GM23338 (cell line): ENCODE data around the gene TGFBR3. TPM values are rescaled to one million over a fixed set of nuclear protein-coding genes. Genes with fewer than 3 reads are reported as not detected.

Experiments used
- ATAC-seq: fragments of 200-7000 bp; cut with Tn5 transposase; 3 replicates; pipeline ENCODE4 v1.9.1; 2020
- DNase-seq: peaks from one replicate; pipeline ENCODE4 v3.0.0-alpha.2; 2015; ENCODE audit warnings: low spot score
- H2AFZ ChIP-seq: fragments of 200-600 bp; sonication (generic); 2 replicates; pipeline ENCODE4 v1.8.0; 2016; ENCODE audit warnings: antibody characterized with exemption, mild to moderate bottlenecking, moderate library complexity
- H3F3A ChIP-seq: fragments of 200-600 bp; sonication (generic); replicated peaks from 2 replicates; pipeline ENCODE4 v1.8.0; 2017; ENCODE audit warnings: antibody characterized with exemption, mixed run types, low read depth
- H3K27ac ChIP-seq: fragments of 200-600 bp; sonication (generic); 2 replicates; pipeline ENCODE4 v1.6.1; 2016; ENCODE audit warnings: low read depth
- H3K27me3 ChIP-seq: fragments of 200-600 bp; sonication (generic); 2 replicates; pipeline ENCODE4 v1.8.0; 2016; ENCODE audit warnings: mild to moderate bottlenecking, mixed run types, moderate library complexity; ENCODE audit not compliant: insufficient read depth
- H3K36me3 ChIP-seq: fragments of 200-600 bp; sonication (generic); 2 replicates; pipeline ENCODE4 v1.8.0; 2016; ENCODE audit warnings: mild to moderate bottlenecking; ENCODE audit not compliant: insufficient read depth
- H3K4me1 ChIP-seq: fragments of 200-600 bp; sonication (generic); 2 replicates; pipeline ENCODE4 v1.8.0; 2016; ENCODE audit warnings: mild to moderate bottlenecking, moderate library complexity; ENCODE audit not compliant: insufficient read depth
- H3K4me2 ChIP-seq: fragments of 200-600 bp; sonication (generic); 2 replicates; pipeline ENCODE4 v1.7.1; 2017; ENCODE audit warnings: mixed run types
- H3K4me3 ChIP-seq: fragments of 200-600 bp; sonication (generic); 2 replicates; pipeline ENCODE4 v1.6.1; 2016; ENCODE audit warnings: mixed run types
- H3K79me2 ChIP-seq: fragments of 200-600 bp; sonication (generic); replicated peaks from 2 replicates; pipeline ENCODE4 v1.8.0; 2017; ENCODE audit warnings: mild to moderate bottlenecking; ENCODE audit not compliant: insufficient read depth
- H3K9me2 ChIP-seq: fragments of 200-600 bp; sonication (generic); 2 replicates; pipeline ENCODE4 v1.8.0; 2017; ENCODE audit not compliant: insufficient read depth
- H4K20me1 ChIP-seq: fragments of 200-600 bp; sonication (generic); replicated peaks from 2 replicates; pipeline ENCODE4 v1.8.0; 2017; ENCODE audit warnings: mild to moderate bottlenecking; ENCODE audit not compliant: insufficient read depth
- H3K27ac Mint-ChIP-seq: 2 replicates; pipeline ENCODE4 v1.8.0; 2020; ENCODE audit warnings: inconsistent platforms, mild to moderate bottlenecking, moderate library complexity, mixed read lengths
- H3K27me3 Mint-ChIP-seq: 3 replicates; pipeline ENCODE4 v1.8.0; 2022; ENCODE audit warnings: low read depth, mild to moderate bottlenecking, moderate library complexity, mixed read lengths, inconsistent platforms; ENCODE audit not compliant: insufficient read depth, poor library complexity
- H3K36me3 Mint-ChIP-seq: 3 replicates; pipeline ENCODE4 v1.8.0; 2021; ENCODE audit warnings: low read depth, mild to moderate bottlenecking, inconsistent platforms, moderate library complexity, mixed read lengths
- H3K4me1 Mint-ChIP-seq: 3 replicates; pipeline ENCODE4 v1.8.0; 2020; ENCODE audit warnings: mild to moderate bottlenecking, inconsistent platforms, mixed read lengths
- H3K4me3 Mint-ChIP-seq: 3 replicates; pipeline ENCODE4 v1.8.0; 2021; ENCODE audit warnings: moderate library complexity, mild to moderate bottlenecking, inconsistent platforms, mixed read lengths
- H3K9me3 Mint-ChIP-seq: 3 replicates; pipeline ENCODE4 v1.8.0; 2020; ENCODE audit warnings: moderate library complexity, mild to moderate bottlenecking, inconsistent platforms, mixed read lengths
- CREB1 ChIP-seq: fragments of 250-450 bp; sonication (Bioruptor Pico); IDR thresholded peaks from 2 replicates; pipeline ENCODE4 v1.5.0; 2020; ENCODE audit warnings: low read depth, mild to moderate bottlenecking, moderate library complexity
- CTCF ChIP-seq, 2 experiments: fragments of 200-600 bp in 1 of 2; sonication (generic) in 1 of 2; conservative IDR thresholded peaks; 2 replicates each; pipeline versions ENCODE4 v1.5.1 to v1.6.1; 2016 to 2017; ENCODE audit warnings: antibody characterized with exemption in 2 of 2, low read depth in 2 of 2, mild to moderate bottlenecking in 2 of 2, moderate library complexity in 1 of 2
- ETS1 ChIP-seq: IDR thresholded peaks from 2 replicates; pipeline ENCODE4 v1.6.1; 2016; ENCODE audit warnings: antibody characterized with exemption
- EZH2 ChIP-seq: fragments of 200-600 bp; sonication (generic); IDR thresholded peaks from one replicate; pipeline ENCODE4 v1.8.0; 2017; ENCODE audit warnings: antibody characterized with exemption, mild to moderate bottlenecking, low read depth; ENCODE audit not compliant: unreplicated experiment
- EZH2phosphoT487 ChIP-seq: fragments of 200-600 bp; sonication (generic); IDR thresholded peaks from one replicate; pipeline ENCODE4 v1.8.1; 2018; ENCODE audit warnings: antibody characterized with exemption; ENCODE audit not compliant: unreplicated experiment
- JUNB ChIP-seq: IDR thresholded peaks from one replicate; pipeline ENCODE4 v1.6.1; 2016; ENCODE audit warnings: antibody characterized with exemption; ENCODE audit not compliant: unreplicated experiment
- NANOG ChIP-seq: IDR thresholded peaks from 2 replicates; pipeline ENCODE4 v1.6.1; 2016; ENCODE audit warnings: antibody characterized with exemption, borderline replicate concordance
- POLR2AphosphoS5 ChIP-seq: IDR thresholded peaks from 2 replicates; pipeline ENCODE4 v1.6.1; 2016; ENCODE audit warnings: antibody characterized with exemption, low read depth
- REST ChIP-seq: IDR thresholded peaks from one replicate; pipeline ENCODE4 v1.6.1; 2018; ENCODE audit warnings: antibody characterized with exemption; ENCODE audit not compliant: unreplicated experiment
- STAT1 ChIP-seq: IDR thresholded peaks from one replicate; pipeline ENCODE4 v1.6.1; 2016; ENCODE audit warnings: antibody characterized with exemption; ENCODE audit not compliant: unreplicated experiment
- ZNF114 ChIP-seq: fragments of 250-450 bp; sonication (Bioruptor Pico); IDR thresholded peaks from 2 replicates; pipeline ENCODE4 v1.5.0; 2020; ENCODE audit warnings: mild to moderate bottlenecking, moderate library complexity
- ZNF331 ChIP-seq: fragments of 250-450 bp; sonication (Bioruptor Pico); IDR thresholded peaks from 2 replicates; pipeline ENCODE4 v1.5.0; 2020; ENCODE audit warnings: low read depth, mild to moderate bottlenecking, moderate library complexity
- ZNF462 ChIP-seq: fragments of 250-450 bp; sonication (Bioruptor Pico); IDR thresholded peaks from 2 replicates; pipeline ENCODE4 v1.5.0; 2020; ENCODE audit warnings: mild to moderate bottlenecking, moderate library complexity
- polyA plus RNA-seq: library from polyadenylated mRNA; unstranded; fragments of >200 nt; fragmentation: Nextera tagmentation; extraction: Ambion mirVana; gene quantifications from 2 replicates; pipeline ENCODE4 v1.2.1, GENCODE V29; 2016
- total RNA-seq: library from RNA; depleted of rRNA; stranded (reverse); fragments of >200 nt; shearing (Covaris generic); gene quantifications from 2 replicates; pipeline ENCODE4 v1.2.3, GENCODE V29; 2014

TGFBR3 gene
- total and polyA plus RNA-seq, 2 experiments from 2014 or later = 1.7 to 2.9 TPM

GRCh38 chr1:91734761-91735160 lies 151.2 kb downstream of the TGFBR3 start:
- H3K4me1 Mint-ChIP-seq = peaks cover 21% of the 10 kb centered on the region

More at GRCh38 chr1:91734761-91735160, 151.2 kb downstream of the TGFBR3 start:
- DNase-seq (no peak), ATAC-seq (no peak)
- H3F3A ChIP-seq = no peaks in the 10 kb centered on the region
- Mint-ChIP-seq H3K27me3 (peaks cover 5% of the 10 kb centered on the region), H3K4me3 (no peak overlapping the region), H3K36me3 (no peaks in the 10 kb centered on the region), H3K9me3 (no peaks in the 10 kb centered on the region), H3K27ac (no peak overlapping the region)
- no peaks in the 10 kb centered on the region for H3K79me2 ChIP-seq
- H3K4me3 ChIP-seq = no peak overlapping the region
- no peak overlapping the region for H3K4me2 ChIP-seq
- H4K20me1 ChIP-seq = no peaks in the 10 kb centered on the region
- no peak overlapping the region for H3K27ac ChIP-seq
- TF ChIP-seq CTCF (conservative IDR thresholded peaks at IDR 0.05; ENCODE audit: low read depth in 2 of 2) = no peak
- no peak for TF ChIP-seq JUNB
- TF ChIP-seq ETS1 = no peak
- TF ChIP-seq NANOG = no peak
- TF ChIP-seq CREB1 (CRISPR knock-in tag) = no peak
- TF ChIP-seq POLR2AphosphoS5 = no peak
- TF ChIP-seq EZH2phosphoT487 = no peak
- TF ChIP-seq ZNF114 (CRISPR knock-in tag) = no peak
- no peak for TF ChIP-seq EZH2
- TF ChIP-seq STAT1 = no peak
- TF ChIP-seq REST = no peak
- no peak for TF ChIP-seq ZNF331 (CRISPR knock-in tag)
- TF ChIP-seq ZNF462 = no peak
- no peaks in the 10 kb centered on the region for H3K4me1 ChIP-seq
- H3K36me3 ChIP-seq = no peaks in the 10 kb centered on the region
- no peaks in the 10 kb centered on the region for H3K9me2 ChIP-seq
- no peaks in the 10 kb centered on the region for H3K27me3 ChIP-seq
- H2AFZ ChIP-seq = no peak overlapping the region
